ENCODE results near the gene AGGF1. TPM values are rescaled to one million over a fixed set of nuclear protein-coding genes. Genes with fewer than 3 reads are reported as not detected.
A peak's percentile ranks its signal among the peaks of the same experiment; 100 is the strongest.

Gene AGGF1
- total and polyA plus RNA-seq, 2 experiments from 2014 or later = 24.4 to 27.5 TPM

- TF ChIP-seq ZNF462 (CRISPR knock-in tag; IDR thresholded peaks at IDR 0.05) = no peak
- TF ChIP-seq ZNF114 (CRISPR knock-in tag; IDR thresholded peaks at IDR 0.05) = no peak
Observed at GRCh38 chr5:77086368-77086688, 56.1 kb downstream of the AGGF1 start (continued).

- ATAC-seq (peak; percentile 84), DNase-seq (ENCODE audit: low spot score) (peak; percentile 84)
- H3K4me3 ChIP-seq = peak within 1 kb of the TSS; percentile 83
- H3K4me2 ChIP-seq = peak within 1 kb of the TSS; percentile 76
- Mint-ChIP-seq H3K4me3 (peak within 1 kb of the TSS; percentile 93), H3K27ac (peak within 1 kb of the TSS; percentile 99), H3K4me1 (peaks cover 22% of the 10 kb centered on the region), H3K27me3 (ENCODE audit: insufficient read depth, low read depth, poor library complexity) (peaks cover 14% of the 10 kb centered on the region), H3K9me3 (peaks cover 14% of the 10 kb centered on the region; the same call in 2 of the 3 replicates), H3K36me3 (ENCODE audit: low read depth) (peaks cover 67% of the 10 kb centered on the region)
- H4K20me1 ChIP-seq (replicated peaks; ENCODE audit: insufficient read depth) = no peaks in the 10 kb centered on the region
- H3K4me1 ChIP-seq (ENCODE audit: insufficient read depth) = peaks cover 12% of the 10 kb centered on the region
- H3K9me2 ChIP-seq (ENCODE audit: insufficient read depth) = no peaks in the 10 kb centered on the region
- peaks cover 4% of the 10 kb centered on the region; the same call in 1 of the 2 replicates for H3K79me2 ChIP-seq (replicated peaks; ENCODE audit: insufficient read depth)
- H3K36me3 ChIP-seq (ENCODE audit: insufficient read depth) = 0 out of 2 replicates have a peak, but pooled peaks cover 3% of the 10 kb centered on the region
- H3K27ac ChIP-seq (ENCODE audit: low read depth) = peak within 1 kb of the TSS; percentile 52
- H3F3A ChIP-seq (replicated peaks; ENCODE audit: low read depth) = no peaks in the 10 kb centered on the region
- no peaks in the 10 kb centered on the region for H3K27me3 ChIP-seq (ENCODE audit: insufficient read depth)
- TF ChIP-seq CREB1 (CRISPR knock-in tag; IDR thresholded peaks at IDR 0.05; ENCODE audit: low read depth) (peak; percentile 78), CTCF (conservative IDR thresholded peaks at IDR 0.05; ENCODE audit: low read depth in 2 of 2) (peak; percentile 19 to 39; a peak in 3 of 4 replicates), ZNF331 (CRISPR knock-in tag; IDR thresholded peaks at IDR 0.05; ENCODE audit: low read depth) (no peak), ZNF114 (CRISPR knock-in tag; IDR thresholded peaks at IDR 0.05) (no peak), POLR2AphosphoS5 (IDR thresholded peaks at IDR 0.05; ENCODE audit: low read depth) (peak; percentile 32; the same call in 1 of the 2 replicates)
- H2AFZ ChIP-seq = peak within 1 kb of the TSS; percentile 79; the same call in 1 of the 2 replicates
Observed at GRCh38 chr5:77086689-77087483, 56.7 kb downstream of the AGGF1 start, which contains the start of gene ZBED3. TSS of gene ZBED3 (minus strand) at chr5:77087285. CDS start at chr5:77077878, 9,407 bp downstream.
